Measurements from ENCODE around the gene RNF152.

RNF152 gene

DNA sequence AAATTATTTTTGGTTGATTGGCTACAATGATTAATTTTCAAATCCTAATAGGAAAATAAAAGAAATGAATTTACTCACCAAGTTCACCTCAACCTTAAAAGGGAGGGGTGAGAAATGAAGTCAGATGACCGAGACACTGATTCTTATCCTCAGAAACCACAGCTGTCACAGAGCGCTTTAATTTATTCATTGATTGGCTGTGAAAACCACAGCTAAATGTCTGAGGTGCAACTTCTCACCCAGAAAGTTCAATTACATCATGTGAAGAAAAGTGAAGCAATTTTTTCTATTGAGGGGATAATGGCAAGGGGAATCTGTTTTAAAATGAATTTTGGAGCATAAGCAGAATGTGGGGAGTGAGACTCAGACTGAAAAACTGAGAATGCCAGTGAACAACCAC is 128.4 kb downstream of the RNF152 start:
- H3K27ac ChIP-seq: no peak overlapping the region
- DNase-seq (ENCODE audit: low spot score): no peak
- ChIA-PET POLR2A (ENCODE audit: low non-redundant PET) (no interaction called here), CTCF (no interaction called here)
- TF ChIP-seq, protein P1, sequence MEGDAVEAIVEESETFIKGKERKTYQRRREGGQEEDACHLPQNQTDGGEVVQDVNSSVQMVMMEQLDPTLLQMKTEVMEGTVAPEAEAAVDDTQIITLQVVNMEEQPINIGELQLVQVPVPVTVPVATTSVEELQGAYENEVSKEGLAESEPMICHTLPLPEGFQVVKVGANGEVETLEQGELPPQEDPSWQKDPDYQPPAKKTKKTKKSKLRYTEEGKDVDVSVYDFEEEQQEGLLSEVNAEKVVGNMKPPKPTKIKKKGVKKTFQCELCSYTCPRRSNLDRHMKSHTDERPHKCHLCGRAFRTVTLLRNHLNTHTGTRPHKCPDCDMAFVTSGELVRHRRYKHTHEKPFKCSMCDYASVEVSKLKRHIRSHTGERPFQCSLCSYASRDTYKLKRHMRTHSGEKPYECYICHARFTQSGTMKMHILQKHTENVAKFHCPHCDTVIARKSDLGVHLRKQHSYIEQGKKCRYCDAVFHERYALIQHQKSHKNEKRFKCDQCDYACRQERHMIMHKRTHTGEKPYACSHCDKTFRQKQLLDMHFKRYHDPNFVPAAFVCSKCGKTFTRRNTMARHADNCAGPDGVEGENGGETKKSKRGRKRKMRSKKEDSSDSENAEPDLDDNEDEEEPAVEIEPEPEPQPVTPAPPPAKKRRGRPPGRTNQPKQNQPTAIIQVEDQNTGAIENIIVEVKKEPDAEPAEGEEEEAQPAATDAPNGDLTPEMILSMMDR (conservative IDR thresholded peaks at IDR 0.05; ENCODE audit: low read depth): no peak

DNA sequence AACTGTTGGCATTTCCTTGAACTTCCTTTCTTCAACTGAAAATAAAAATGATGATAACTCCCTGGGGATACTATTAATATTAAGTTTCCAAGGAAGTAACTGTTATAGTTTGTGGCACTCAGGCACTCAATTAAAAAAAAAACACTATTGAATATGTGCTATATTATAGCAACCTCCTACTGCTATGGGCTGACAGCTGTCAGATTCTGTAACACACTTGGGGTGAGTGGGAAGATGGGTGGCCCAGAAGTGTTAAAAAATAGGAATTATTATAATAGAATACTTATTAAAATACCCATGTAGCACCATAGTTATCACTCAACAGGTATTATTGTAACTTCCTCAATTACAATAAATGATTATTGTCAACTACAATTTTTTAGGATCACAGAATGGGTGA is 130.9 kb downstream of the RNF152 start:
- CTCF ChIA-PET: interaction anchor here (0.5 kb wide), 1 partner anchor 47 kb away, joined by 3 read pairs; no protein-coding TSS in a partner anchor
- TF ChIP-seq, protein P1 (conservative IDR thresholded peaks at IDR 0.05; ENCODE audit: low read depth): no peak
- DNase-seq (ENCODE audit: low spot score): no peak
- POLR2A ChIA-PET (ENCODE audit: low non-redundant PET): no interaction called here
- H3K27ac ChIP-seq: no peak overlapping the region
